ENCODE results near the gene C12orf54. TPM values are rescaled to one million over a fixed set of nuclear protein-coding genes. Genes with fewer than 3 reads are reported as not detected.
A peak's percentile ranks its signal among the peaks of the same experiment; 100 is the strongest.

Gene C12orf54
- total RNA-seq, 1 donor from 2014 or later: not detected

DNA sequence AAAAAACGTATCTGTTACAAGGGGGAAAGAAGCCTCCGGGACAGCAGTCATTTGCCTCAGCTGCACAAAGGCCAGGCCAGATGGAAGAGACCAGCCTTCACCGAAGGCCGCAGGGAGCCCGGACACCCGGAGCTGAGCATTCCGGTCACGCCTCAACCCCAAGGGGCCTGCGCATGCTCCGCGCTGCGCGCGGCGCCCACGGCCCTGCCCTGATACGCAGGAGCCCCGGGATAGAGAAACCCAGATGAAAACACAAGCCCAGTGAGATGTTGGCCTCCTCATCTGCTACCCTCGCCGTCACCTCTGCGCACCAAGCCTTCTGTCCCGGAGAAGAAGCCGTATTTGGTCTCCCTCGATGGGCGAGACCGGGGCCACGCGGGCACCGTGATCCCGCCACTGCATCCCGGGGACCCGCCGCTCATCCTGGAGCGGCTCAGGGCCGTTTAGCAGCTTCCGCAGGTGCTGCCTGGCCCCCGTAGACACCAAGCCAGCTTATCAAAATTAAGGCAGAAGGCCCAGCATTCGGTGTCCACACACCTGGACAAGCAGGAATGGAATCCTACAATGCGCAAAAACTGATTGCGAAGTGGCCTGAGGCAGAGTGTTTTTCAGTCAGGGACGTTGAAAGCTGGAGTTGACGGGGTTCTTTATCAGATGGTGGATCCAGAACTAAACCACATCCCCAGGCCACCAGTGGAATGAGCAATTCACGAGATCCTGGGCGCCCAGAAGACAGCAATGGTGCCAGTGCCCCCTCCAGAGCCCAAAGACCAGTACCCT lies 45.8 kb downstream of the C12orf54 start:
- no peak for DNase-seq (ENCODE audit: extremely low spot score, unreplicated experiment)
- Mint-ChIP-seq H3K4me3 (ENCODE audit: unreplicated experiment) (no peak overlapping the region), H3K4me1 (ENCODE audit: unreplicated experiment) (no peaks in the 10 kb centered on the region), H3K9me3 (ENCODE audit: unreplicated experiment) (no peaks in the 10 kb centered on the region), H3K27me3 (ENCODE audit: unreplicated experiment) (peaks cover 12% of the 10 kb centered on the region), H3K27ac (ENCODE audit: unreplicated experiment) (no peak overlapping the region), H3K36me3 (ENCODE audit: unreplicated experiment) (no peaks in the 10 kb centered on the region)
- TF ChIP-seq, protein P1, sequence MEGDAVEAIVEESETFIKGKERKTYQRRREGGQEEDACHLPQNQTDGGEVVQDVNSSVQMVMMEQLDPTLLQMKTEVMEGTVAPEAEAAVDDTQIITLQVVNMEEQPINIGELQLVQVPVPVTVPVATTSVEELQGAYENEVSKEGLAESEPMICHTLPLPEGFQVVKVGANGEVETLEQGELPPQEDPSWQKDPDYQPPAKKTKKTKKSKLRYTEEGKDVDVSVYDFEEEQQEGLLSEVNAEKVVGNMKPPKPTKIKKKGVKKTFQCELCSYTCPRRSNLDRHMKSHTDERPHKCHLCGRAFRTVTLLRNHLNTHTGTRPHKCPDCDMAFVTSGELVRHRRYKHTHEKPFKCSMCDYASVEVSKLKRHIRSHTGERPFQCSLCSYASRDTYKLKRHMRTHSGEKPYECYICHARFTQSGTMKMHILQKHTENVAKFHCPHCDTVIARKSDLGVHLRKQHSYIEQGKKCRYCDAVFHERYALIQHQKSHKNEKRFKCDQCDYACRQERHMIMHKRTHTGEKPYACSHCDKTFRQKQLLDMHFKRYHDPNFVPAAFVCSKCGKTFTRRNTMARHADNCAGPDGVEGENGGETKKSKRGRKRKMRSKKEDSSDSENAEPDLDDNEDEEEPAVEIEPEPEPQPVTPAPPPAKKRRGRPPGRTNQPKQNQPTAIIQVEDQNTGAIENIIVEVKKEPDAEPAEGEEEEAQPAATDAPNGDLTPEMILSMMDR (IDR thresholded peaks at IDR 0.05): no peak

GRCh38 chr12:48532601-48533000 lies 50.3 kb downstream of the C12orf54 start:
- H3K36me3 Mint-ChIP-seq (ENCODE audit: unreplicated experiment): no peaks in the 10 kb centered on the region
- peaks cover 18% of the 10 kb centered on the region for H3K27me3 Mint-ChIP-seq (ENCODE audit: unreplicated experiment)
- TF ChIP-seq, protein P1 (IDR thresholded peaks at IDR 0.05): no peak

DNA sequence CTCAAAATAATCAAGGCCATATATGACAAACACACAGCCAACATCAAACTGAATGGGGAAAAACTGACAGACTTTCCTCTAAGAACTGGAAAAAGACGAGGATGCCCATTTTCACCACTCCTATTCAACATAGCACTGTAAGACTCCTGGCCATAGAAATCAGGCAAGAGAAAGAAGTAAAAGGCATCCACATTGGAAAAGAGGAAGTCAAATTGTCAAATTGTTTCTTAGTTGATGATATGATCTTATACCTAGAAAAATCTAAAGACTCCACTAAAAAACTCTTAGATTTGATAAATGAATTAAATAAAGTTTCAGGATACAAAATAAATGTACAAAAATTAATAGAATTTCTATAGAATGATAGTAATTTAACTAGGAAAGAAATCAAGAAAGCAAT lies 54.3 kb downstream of the C12orf54 start:
- Mint-ChIP-seq H3K9me3 (ENCODE audit: unreplicated experiment) (peaks cover 6% of the 10 kb centered on the region), H3K4me3 (ENCODE audit: unreplicated experiment) (no peak overlapping the region), H3K36me3 (ENCODE audit: unreplicated experiment) (no peaks in the 10 kb centered on the region), H3K27me3 (ENCODE audit: unreplicated experiment) (peaks cover 17% of the 10 kb centered on the region), H3K4me1 (ENCODE audit: unreplicated experiment) (no peaks in the 10 kb centered on the region), H3K27ac (ENCODE audit: unreplicated experiment) (no peak overlapping the region)
- DNase-seq (ENCODE audit: extremely low spot score, unreplicated experiment): no peak
- TF ChIP-seq, protein P1 (IDR thresholded peaks at IDR 0.05): no peak

More at GRCh38 chr12:48532601-48533000, 50.3 kb downstream of the C12orf54 start:
- no peak for DNase-seq (ENCODE audit: extremely low spot score, unreplicated experiment)
- Mint-ChIP-seq H3K9me3 (ENCODE audit: unreplicated experiment) (peaks cover 6% of the 10 kb centered on the region), H3K4me3 (ENCODE audit: unreplicated experiment) (no peak overlapping the region), H3K27ac (ENCODE audit: unreplicated experiment) (no peak overlapping the region), H3K4me1 (ENCODE audit: unreplicated experiment) (no peaks in the 10 kb centered on the region)

DNA sequence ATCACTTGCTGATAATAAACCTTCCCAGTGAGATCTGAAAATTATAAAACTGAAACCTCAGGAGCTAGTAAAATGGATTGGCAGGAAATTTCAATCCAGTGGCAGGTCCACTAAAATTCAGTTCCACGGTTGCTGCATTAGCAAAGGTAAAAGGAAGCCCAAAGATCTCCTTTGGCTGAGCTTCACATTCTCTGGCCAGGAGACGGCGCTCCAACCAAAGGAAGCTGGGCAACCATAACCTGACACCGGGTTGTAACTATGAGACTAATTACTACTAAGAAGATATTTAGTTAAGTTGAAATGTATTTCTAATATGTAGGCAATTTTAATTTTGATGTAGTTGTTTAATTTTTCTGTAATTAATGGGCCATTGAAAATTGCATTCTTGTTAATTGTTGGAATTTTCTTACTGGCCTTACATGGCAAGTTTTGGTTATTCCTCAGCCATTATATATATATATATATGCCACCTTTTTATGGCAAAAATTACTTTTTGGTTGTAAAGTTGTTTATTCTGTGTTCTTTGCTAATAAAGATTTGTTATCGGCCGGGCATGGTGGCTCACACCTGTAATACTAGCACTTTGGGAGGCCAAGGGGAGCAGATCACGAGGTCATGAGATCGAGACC lies 60.1 kb downstream of the C12orf54 start:
- Mint-ChIP-seq H3K4me1 (ENCODE audit: unreplicated experiment) (no peaks in the 10 kb centered on the region), H3K4me3 (ENCODE audit: unreplicated experiment) (no peak overlapping the region)
- TF ChIP-seq, protein P1 (IDR thresholded peaks at IDR 0.05): peak; percentile 41

DNA sequence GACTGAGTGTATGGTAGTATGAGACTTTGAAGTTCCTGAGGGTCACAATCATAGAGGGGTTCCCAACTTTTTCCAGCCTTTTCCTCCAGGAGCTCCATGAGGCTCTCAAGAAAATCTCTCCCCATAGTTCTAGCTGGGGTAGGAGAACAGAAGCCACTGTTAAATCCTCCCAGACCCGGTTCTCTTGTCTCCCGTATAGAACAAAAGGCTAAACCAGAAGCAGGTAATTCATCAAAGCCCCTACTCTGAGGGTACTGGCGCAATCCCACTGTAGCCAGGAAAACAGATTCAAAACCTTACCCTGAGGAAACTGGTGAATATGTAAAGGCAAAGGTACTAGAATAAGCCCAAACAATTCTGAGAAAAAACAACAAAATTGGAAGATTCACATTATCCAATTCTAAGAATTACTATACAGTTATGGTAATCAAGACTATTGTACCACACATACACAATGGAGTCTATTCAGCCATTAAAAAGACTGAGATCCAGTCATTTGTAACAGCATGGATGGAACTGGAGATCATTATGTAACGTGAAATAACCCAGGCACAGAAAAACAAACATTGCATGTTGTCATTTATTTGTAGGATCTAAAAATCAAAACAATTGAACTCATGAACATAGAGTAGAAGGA lies 63.7 kb downstream of the C12orf54 start:
- Mint-ChIP-seq H3K9me3 (ENCODE audit: unreplicated experiment) (no peaks in the 10 kb centered on the region), H3K4me3 (ENCODE audit: unreplicated experiment) (no peak overlapping the region), H3K27me3 (ENCODE audit: unreplicated experiment) (peaks cover 11% of the 10 kb centered on the region), H3K36me3 (ENCODE audit: unreplicated experiment) (no peaks in the 10 kb centered on the region), H3K27ac (ENCODE audit: unreplicated experiment) (no peak overlapping the region), H3K4me1 (ENCODE audit: unreplicated experiment) (no peaks in the 10 kb centered on the region)
- no peak for DNase-seq (ENCODE audit: extremely low spot score, unreplicated experiment)
- TF ChIP-seq, protein P1 (IDR thresholded peaks at IDR 0.05): no peak

More for the DNA sequence above, 60.1 kb downstream of the C12orf54 start:
- Mint-ChIP-seq H3K9me3 (ENCODE audit: unreplicated experiment) (peaks cover 2% of the 10 kb centered on the region), H3K36me3 (ENCODE audit: unreplicated experiment) (no peaks in the 10 kb centered on the region), H3K27ac (ENCODE audit: unreplicated experiment) (no peak overlapping the region), H3K27me3 (ENCODE audit: unreplicated experiment) (peaks cover 9% of the 10 kb centered on the region)
- DNase-seq (ENCODE audit: extremely low spot score, unreplicated experiment): no peak
